Ishikawa (cell line): ENCODE results near the gene GNG4.

ENCODE experiments used
- CEBPB ChIP-seq: IDR thresholded peaks from 2 replicates; pipeline ENCODE4 v1.6.1; 2012
- CREB1 ChIP-seq: IDR thresholded peaks from 2 replicates; pipeline ENCODE4 v1.6.1; 2012; ENCODE audit warnings: low read depth
- EGR1 ChIP-seq: IDR thresholded peaks from 2 replicates; pipeline ENCODE4 v1.6.1; 2012
- EP300 ChIP-seq: IDR thresholded peaks from 2 replicates; pipeline ENCODE4 v1.6.1; 2012; ENCODE audit warnings: borderline replicate concordance
- FOXM1 ChIP-seq: IDR thresholded peaks from 2 replicates; pipeline ENCODE4 v1.6.1; 2012; ENCODE audit warnings: low read depth, borderline replicate concordance
- MAX ChIP-seq: IDR thresholded peaks from 2 replicates; pipeline ENCODE4 v1.6.1; 2012
- NFIC ChIP-seq: IDR thresholded peaks from 2 replicates; pipeline ENCODE4 v1.6.1; 2012
- RAD21 ChIP-seq: IDR thresholded peaks from 2 replicates; pipeline ENCODE4 v1.6.1; 2012; ENCODE audit warnings: low read depth
- REST ChIP-seq: IDR thresholded peaks from 2 replicates; pipeline ENCODE4 v1.6.1; 2012; ENCODE audit warnings: low read depth, mild to moderate bottlenecking
- TAF1 ChIP-seq: IDR thresholded peaks from 2 replicates; pipeline ENCODE4 v1.6.1; 2012; ENCODE audit warnings: low read depth, mild to moderate bottlenecking
- TCF12 ChIP-seq: IDR thresholded peaks from 2 replicates; pipeline ENCODE4 v1.6.1; 2012; ENCODE audit warnings: low read depth
- TEAD4 ChIP-seq: IDR thresholded peaks from 2 replicates; pipeline ENCODE4 v1.6.1; 2012
- USF1 ChIP-seq: IDR thresholded peaks from 2 replicates; pipeline ENCODE4 v1.6.1; 2012
- YY1 ChIP-seq: IDR thresholded peaks from 2 replicates; pipeline ENCODE4 v1.6.1; 2012; ENCODE audit warnings: low read depth
- ZBTB7A ChIP-seq: IDR thresholded peaks from 2 replicates; pipeline ENCODE4 v1.6.1; 2012; ENCODE audit warnings: low read depth

Gene GNG4

GRCh38 chr1:235642011-235642942, 7.3 kb downstream of the GNG4 start:
- TF ChIP-seq TCF12, result no peak
- no peak for TF ChIP-seq CEBPB
- no peak for TF ChIP-seq USF1
- no peak for TF ChIP-seq CREB1
- no peak for TF ChIP-seq REST
- TF ChIP-seq ZBTB7A, result no peak
- TF ChIP-seq YY1, result no peak
- no peak for TF ChIP-seq MAX
- TF ChIP-seq FOXM1, result no peak
- TF ChIP-seq EGR1, result no peak
- TF ChIP-seq RAD21, result no peak
- no peak for TF ChIP-seq EP300
- no peak for TF ChIP-seq NFIC
- no peak for TF ChIP-seq TAF1

- no peak for TF ChIP-seq CEBPB
- no peak for TF ChIP-seq CREB1
- no peak for TF ChIP-seq NFIC
- no peak for TF ChIP-seq EGR1
- no peak for TF ChIP-seq REST
- TF ChIP-seq TEAD4, result no peak
Measured at GRCh38 chr1:235640580-235640979, 9.0 kb downstream of the GNG4 start.

- TF ChIP-seq USF1, result no peak
- TF ChIP-seq EP300, result no peak
- TF ChIP-seq EGR1, result no peak
- TF ChIP-seq MAX, result no peak
- TF ChIP-seq ZBTB7A, result no peak
- TF ChIP-seq TAF1, result no peak
- TF ChIP-seq TEAD4, result no peak
- TF ChIP-seq YY1, result no peak
- TF ChIP-seq RAD21, result no peak
- TF ChIP-seq CEBPB, result no peak
- TF ChIP-seq TCF12, result no peak
- TF ChIP-seq NFIC, result no peak
- TF ChIP-seq FOXM1, result no peak
- TF ChIP-seq CREB1, result no peak
- no peak for TF ChIP-seq REST
Measured at GRCh38 chr1:235639226-235640205, 10.1 kb downstream of the GNG4 start.
